Measurements from ENCODE around the gene NEXN.

DNA sequence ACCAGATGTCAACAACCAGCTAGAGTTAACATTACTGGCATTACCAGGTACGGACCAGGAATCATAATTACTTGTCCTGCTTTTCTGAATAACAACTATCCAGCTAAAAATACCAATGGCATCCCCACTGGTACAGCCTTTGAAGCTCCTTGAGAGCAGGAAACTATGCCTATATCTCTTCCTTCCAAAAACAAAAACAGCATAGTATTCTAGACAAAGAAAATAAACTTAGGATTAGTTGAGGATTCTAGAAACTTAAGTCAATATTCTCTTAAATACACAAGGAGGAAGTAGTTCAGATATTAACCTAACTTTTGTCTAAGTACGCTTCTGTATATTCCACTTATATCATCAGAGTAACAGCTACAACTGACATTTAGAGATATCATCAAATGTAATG, 87.5 kb downstream of the NEXN start:
- TF ChIP-seq SUZ12 (IDR thresholded peaks at IDR 0.05) (no peak), BHLHE40 (IDR thresholded peaks at IDR 0.05; ENCODE audit: borderline replicate concordance) (no peak), SP1 (IDR thresholded peaks at IDR 0.05) (no peak), HDGF (IDR thresholded peaks at IDR 0.05; ENCODE audit: borderline replicate concordance) (no peak), FOXK2 (IDR thresholded peaks at IDR 0.05) (no peak)

All from HEK293T (cell line).